Kidney (tissue), 14 donors: Measurements from ENCODE around the gene TRPC4AP. TPM values are rescaled to one million over a fixed set of nuclear protein-coding genes. Genes with fewer than 3 reads are reported as not detected.
A peak's percentile ranks its signal among the peaks of the same experiment; 100 is the strongest.

Source experiments
- DNase-seq, 5 donors: peaks; one replicate each; pipeline ENCODE4 v3.0.0-alpha.2; 2013 to 2020
- FAIRE-seq: peaks from 2 replicates; lab custom pipeline; 2012; peaks lifted over from hg19 to GRCh38; lab: Jason Lieb, UNC
- H3K27ac ChIP-seq, 2 donors: one replicate each; pipeline ENCODE4 v1.7.0; 2013; ENCODE audit warnings: low read depth in 2 of 2, low read length in 2 of 2, inconsistent platforms in 1 of 2
- H3K27me3 ChIP-seq: one replicate; pipeline ENCODE4 v1.7.1; 2013; ENCODE audit warnings: low read length, inconsistent platforms; ENCODE audit not compliant: control insufficient read depth, insufficient read depth
- H3K36me3 ChIP-seq, 3 donors: one replicate each; pipeline versions ENCODE4 v1.7.0 to v1.7.1; 2013; ENCODE audit warnings: low read length in 3 of 3, control low read depth in 1 of 3, inconsistent platforms in 1 of 3; ENCODE audit not compliant: insufficient read depth in 3 of 3, control insufficient read depth in 2 of 3
- H3K4me1 ChIP-seq, 3 donors: one replicate each; pipeline versions ENCODE4 v1.7.0 to v1.7.1; 2013; ENCODE audit warnings: low read length in 3 of 3, inconsistent platforms in 1 of 3, low read depth in 1 of 3; ENCODE audit not compliant: control insufficient read depth in 2 of 3, insufficient read depth in 2 of 3
- H3K4me3 ChIP-seq, 3 donors: one replicate each; pipeline versions ENCODE4 v1.7.0 to v1.8.1; 2013; ENCODE audit warnings: low read length in 3 of 3, control low read depth in 1 of 3, inconsistent platforms in 1 of 3
- H3K9ac ChIP-seq, 3 donors: one replicate each; pipeline versions ENCODE4 v1.7.0 to v1.7.1; 2013; ENCODE audit warnings: low read length in 3 of 3, control low read depth in 1 of 3, inconsistent platforms in 1 of 3
- H3K9me3 ChIP-seq, 3 donors: one replicate each; pipeline versions ENCODE4 v1.7.0 to v1.7.1; 2013; ENCODE audit warnings: low read length in 3 of 3, control low read depth in 1 of 3, inconsistent platforms in 1 of 3; ENCODE audit not compliant: control insufficient read depth in 2 of 3, insufficient read depth in 1 of 3
- CTCF ChIP-seq: IDR thresholded peaks from 3 replicates; pipeline ENCODE4 v1.5.1; 2012; ENCODE audit warnings: mild to moderate bottlenecking, moderate library complexity, borderline replicate concordance; ENCODE audit not compliant: insufficient read depth; ENCODE audit errors: extremely low read depth
- intact Hi-C: fragments of 100-400 bp; cut with DNase I; formaldehyde crosslinking; loops from one replicate; pipeline ENCODE4 v1.11.1; 2022
- polyA plus RNA-seq: library from polyadenylated mRNA; stranded (reverse); fragments of 350-450 nt; fragmentation: Illumina TruSeq; extraction: RNeasy Lipid Tissue Mini Kit (QIAGEN cat#74804); gene quantifications from one replicate; pipeline ENCODE4 v1.2.3, GENCODE V29; 2014; ENCODE audit warnings: low read depth, low replicate concordance; ENCODE audit not compliant: insufficient read depth
- total RNA-seq: library from RNA; stranded (reverse); fragmentation: NEBNext Ultra II Directional; extraction: Animal tissue kit (Norgen Biotek cat#: 25700); gene quantifications from one replicate; pipeline ENCODE4 v1.2.1, GENCODE V29; 2021
- donor health status: control.
- donor health status: control.
- donor health status: control.
- donor health status: control.
- donor health status: control.
- donor health status: DM: yes; HTN: yes; CAD: no.
- donor health status: Normal renal cell carcinoma (clear cell type).

TRPC4AP gene
- total and polyA plus RNA-seq, 2 donors from 2014 or later: 36.5 to 51.2 TPM

GRCh38 chr20:34994509-34995131, 98.0 kb downstream of the TRPC4AP start:
- H3K27ac ChIP-seq: peak overlapping the region in 1 of 2 donors; percentile 7
- no peak overlapping the region for H3K9ac ChIP-seq
- no peaks in the 10 kb centered on the region for H3K27me3 ChIP-seq
- no peak overlapping the region for H3K4me3 ChIP-seq
- FAIRE-seq (no peak), DNase-seq (no peak)
- peaks cover 0 to 20% (median 12%) of the 10 kb centered on the region in 3 donors for H3K36me3 ChIP-seq
- no peak for TF ChIP-seq CTCF
- H3K9me3 ChIP-seq: no peaks in the 10 kb centered on the region
- intact Hi-C loops: no loop called here
- H3K4me1 ChIP-seq: peaks cover 0 to 8% (median 0%) of the 10 kb centered on the region in 3 donors

GRCh38 chr20:34993941-34994508, 98.6 kb downstream of the TRPC4AP start:
- Histone ChIP-seq H3K4me1 (peaks cover 0 to 8% (median 0%) of the 10 kb centered on the region in 3 donors), H3K9ac (no peak overlapping the region), H3K36me3 (peaks cover 0 to 20% (median 12%) of the 10 kb centered on the region in 3 donors), H3K27me3 (no peaks in the 10 kb centered on the region), H3K9me3 (no peaks in the 10 kb centered on the region), H3K27ac (no peak overlapping the region), H3K4me3 (no peak overlapping the region)
- no peak for TF ChIP-seq CTCF
- intact Hi-C loops: no loop called here
- DNase-seq (no peak), FAIRE-seq (no peak)

GRCh38 chr20:34992751-34993417, 99.7 kb downstream of the TRPC4AP start:
- peaks cover 0 to 13% (median 12%) of the 10 kb centered on the region in 3 donors for H3K36me3 ChIP-seq
- FAIRE-seq (no peak), DNase-seq (peak in 1 of 5 donors; percentile 58)
- H3K27me3 ChIP-seq: no peaks in the 10 kb centered on the region
- H3K4me3 ChIP-seq: no peak overlapping the region
- no peaks in the 10 kb centered on the region for H3K9me3 ChIP-seq
- H3K27ac ChIP-seq: no peak overlapping the region
- intact Hi-C loops: no loop called here
- no peak overlapping the region for H3K9ac ChIP-seq
- H3K4me1 ChIP-seq: peaks cover 0 to 8% (median 2%) of the 10 kb centered on the region in 3 donors
- no peak for TF ChIP-seq CTCF
